AG09319 (cell line): ENCODE measurements around the gene ARRDC4.

Experiments
- DNase-seq: peaks from one replicate; pipeline ENCODE4 v3.0.0-alpha.2; 2010; ENCODE audit warnings: low read depth; ENCODE audit errors: extremely low read depth
- TF ChIP-seq, protein P1 (sequence below): IDR thresholded peaks from 2 replicates; pipeline ENCODE4 v1.5.1; 2011; ENCODE audit warnings: low read depth, mild to moderate bottlenecking, inconsistent platforms, low read length, moderate library complexity

The ARRDC4 gene, protein sequence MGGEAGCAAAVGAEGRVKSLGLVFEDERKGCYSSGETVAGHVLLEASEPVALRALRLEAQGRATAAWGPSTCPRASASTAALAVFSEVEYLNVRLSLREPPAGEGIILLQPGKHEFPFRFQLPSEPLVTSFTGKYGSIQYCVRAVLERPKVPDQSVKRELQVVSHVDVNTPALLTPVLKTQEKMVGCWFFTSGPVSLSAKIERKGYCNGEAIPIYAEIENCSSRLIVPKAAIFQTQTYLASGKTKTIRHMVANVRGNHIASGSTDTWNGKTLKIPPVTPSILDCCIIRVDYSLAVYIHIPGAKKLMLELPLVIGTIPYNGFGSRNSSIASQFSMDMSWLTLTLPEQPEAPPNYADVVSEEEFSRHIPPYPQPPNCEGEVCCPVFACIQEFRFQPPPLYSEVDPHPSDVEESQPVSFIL

DNA sequence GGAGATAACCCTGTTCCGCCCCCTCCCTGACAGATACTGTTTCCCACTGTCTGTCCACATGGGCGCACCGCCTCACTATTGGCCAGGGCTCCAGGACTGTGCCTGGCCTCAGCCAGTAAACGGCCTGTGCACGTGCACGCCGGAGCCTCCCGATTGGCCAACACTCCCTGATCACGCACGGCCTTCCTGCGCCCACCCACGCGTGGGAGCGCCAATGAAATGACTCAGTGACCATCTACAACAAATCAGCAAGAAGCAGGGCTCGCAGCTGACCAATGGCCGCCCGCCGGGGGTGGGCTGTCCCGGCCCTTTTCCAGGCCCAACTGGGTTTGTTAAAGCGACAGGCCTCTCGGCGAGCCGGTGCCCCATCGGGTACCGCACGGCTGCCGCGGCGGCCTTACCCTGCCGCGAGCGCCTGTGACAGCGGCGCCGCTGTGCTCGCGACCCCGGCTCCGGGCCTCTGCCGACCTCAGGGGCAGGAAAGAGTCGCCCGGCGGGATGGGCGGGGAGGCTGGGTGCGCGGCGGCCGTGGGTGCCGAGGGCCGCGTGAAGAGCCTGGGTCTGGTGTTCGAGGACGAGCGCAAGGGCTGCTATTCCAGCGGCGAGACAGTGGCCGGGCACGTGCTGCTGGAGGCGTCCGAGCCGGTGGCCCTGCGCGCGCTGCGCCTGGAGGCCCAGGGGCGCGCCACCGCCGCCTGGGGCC lies at the start of gene ARRDC4:
ARRDC4 (plus strand) TSS at position 340 of the 703 bp plus-strand sequence; CDS start at position 499, 159 bp downstream.
- DNase-seq = peak; percentile 100
- TF ChIP-seq, protein P1, sequence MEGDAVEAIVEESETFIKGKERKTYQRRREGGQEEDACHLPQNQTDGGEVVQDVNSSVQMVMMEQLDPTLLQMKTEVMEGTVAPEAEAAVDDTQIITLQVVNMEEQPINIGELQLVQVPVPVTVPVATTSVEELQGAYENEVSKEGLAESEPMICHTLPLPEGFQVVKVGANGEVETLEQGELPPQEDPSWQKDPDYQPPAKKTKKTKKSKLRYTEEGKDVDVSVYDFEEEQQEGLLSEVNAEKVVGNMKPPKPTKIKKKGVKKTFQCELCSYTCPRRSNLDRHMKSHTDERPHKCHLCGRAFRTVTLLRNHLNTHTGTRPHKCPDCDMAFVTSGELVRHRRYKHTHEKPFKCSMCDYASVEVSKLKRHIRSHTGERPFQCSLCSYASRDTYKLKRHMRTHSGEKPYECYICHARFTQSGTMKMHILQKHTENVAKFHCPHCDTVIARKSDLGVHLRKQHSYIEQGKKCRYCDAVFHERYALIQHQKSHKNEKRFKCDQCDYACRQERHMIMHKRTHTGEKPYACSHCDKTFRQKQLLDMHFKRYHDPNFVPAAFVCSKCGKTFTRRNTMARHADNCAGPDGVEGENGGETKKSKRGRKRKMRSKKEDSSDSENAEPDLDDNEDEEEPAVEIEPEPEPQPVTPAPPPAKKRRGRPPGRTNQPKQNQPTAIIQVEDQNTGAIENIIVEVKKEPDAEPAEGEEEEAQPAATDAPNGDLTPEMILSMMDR = no peak

DNA sequence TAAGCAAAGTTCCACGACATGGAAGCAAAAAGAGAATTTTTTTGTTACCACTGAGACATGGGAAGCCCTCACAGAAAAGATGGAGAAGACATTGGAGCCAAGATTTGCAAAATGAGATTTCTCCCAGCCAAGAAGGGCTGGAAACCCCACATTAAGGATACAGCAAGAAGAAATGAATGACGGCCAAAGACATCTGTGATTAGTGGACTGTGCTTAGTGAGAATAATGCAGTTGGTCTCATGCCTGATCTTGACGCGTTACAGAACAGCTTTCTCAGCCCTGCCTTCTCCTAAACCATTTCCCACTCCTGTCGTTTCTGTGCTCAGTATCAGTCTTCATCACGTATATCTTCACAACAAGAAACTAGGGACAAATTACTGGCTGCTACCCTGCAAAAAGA lies 45.8 kb upstream of the ARRDC4 start:
- no peak for DNase-seq
- TF ChIP-seq, protein P1 = no peak

DNA sequence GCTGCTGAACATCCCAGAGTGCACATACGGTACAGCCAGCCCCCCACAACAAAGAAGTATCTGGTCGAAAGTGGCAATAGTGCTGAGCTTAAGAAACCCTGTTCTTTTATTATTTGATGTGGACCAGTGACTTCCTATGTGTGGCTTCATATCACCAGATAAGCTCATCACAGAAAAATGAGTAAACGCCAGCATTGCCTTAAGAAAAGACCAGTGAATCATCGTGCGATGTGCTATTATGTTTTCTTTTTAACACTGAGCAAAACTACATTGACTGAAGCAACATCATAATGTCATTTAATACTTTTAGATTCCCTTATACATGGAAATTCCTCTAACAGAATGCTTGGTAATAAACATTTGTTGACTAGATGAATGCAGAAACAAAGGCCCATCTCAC lies 45.2 kb upstream of the ARRDC4 start:
- TF ChIP-seq, protein P1 = no peak

DNA sequence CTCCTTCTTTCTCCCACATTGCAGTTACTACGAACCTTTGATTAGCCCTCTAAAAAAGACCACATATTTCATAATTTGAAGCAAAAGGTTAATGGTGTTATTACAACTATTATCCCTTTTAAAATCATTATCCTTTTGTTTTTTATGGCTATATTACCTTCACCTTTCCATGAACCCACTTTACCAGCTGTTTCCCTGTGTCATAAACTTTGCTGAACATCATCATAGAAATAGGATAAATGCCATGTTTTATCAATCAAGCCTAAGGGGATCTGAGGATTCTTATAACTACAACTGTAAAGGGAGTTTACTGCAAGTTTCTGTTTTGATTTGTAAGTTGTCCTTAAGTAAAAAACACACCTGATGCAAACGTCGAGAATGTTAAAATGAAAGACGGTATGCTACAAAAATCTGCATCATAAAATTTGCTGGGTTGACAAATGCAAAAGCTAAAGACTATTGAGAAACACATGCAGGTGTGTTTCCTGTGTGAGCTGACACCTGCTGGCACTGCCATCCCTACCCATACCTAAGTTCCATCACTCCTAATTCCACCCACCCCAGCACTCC lies 39.1 kb upstream of the ARRDC4 start:
- DNase-seq = no peak
- TF ChIP-seq, protein P1 = no peak

More for the DNA sequence above, 45.2 kb upstream of the ARRDC4 start:
- no peak for DNase-seq

DNA sequence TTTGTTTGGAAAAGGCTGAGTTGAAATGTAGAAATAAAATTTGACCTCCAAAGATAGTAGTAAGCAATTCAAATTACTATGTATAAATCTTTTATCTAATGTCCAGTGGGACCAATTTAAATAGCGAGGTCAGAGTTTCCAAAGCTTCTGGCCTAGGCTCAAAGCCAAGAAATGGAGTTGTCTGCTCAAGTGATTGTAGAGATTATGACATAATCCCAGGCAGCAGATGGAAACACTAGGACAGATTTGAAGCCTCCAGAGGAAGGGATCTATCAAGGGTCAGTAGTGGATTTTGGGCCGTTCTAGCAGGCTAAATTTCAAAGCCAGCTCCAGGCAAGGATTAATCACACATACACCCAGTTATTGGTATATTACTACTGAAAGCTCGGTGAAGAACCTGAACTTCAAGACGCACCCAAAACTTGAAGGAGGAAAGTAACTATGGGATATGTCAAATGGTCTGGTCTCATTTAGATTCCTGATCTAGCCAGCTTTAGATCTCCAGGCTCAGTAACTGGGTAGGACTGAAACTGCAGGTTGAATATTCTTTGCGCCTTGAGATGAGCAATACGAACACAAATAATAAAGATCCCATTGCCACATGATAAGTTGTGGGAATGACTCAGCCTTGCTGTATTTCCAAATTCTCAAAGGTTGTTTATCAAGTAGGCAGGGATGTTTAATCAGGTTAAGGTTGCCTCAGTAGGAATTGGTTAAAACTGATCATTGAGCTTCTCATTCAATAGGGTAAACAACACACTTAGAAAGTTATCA lies 30.9 kb upstream of the ARRDC4 start:
- TF ChIP-seq, protein P1 = no peak

DNA sequence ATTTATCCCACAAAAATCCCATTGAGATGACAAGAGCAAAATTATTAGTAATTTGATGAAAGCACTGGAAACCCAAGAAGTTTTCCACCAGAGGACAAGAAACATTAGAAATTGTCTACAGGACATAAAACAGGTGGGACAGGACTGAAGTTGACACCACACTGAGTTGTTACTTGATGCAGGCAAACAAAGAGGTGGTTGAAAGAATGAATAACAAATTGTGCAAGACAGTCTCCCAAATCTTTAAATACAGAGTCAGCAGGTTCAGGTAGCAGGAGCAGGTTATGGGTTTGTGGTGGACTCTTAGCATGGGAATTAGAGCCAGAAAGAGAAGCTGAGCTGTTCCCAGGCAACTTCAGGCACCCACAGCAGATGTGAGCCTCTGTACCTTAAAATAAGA lies 30.3 kb upstream of the ARRDC4 start:
- TF ChIP-seq, protein P1 = no peak
- DNase-seq = no peak

More for the DNA sequence above, 30.9 kb upstream of the ARRDC4 start:
- DNase-seq = no peak
